Measurements from ENCODE around the gene RIC1.

GRCh38 chr9:5718296-5719032 is 89.6 kb downstream of the RIC1 start:
- TF ChIP-seq CTCF (IDR thresholded peaks at IDR 0.05) (no peak), POLR2A (IDR thresholded peaks at IDR 0.05) (no peak), POLR2AphosphoS5 (IDR thresholded peaks at IDR 0.05) (no peak)
